H9 (cell line): ENCODE measurements around the gene SEC23IP. TPM values are rescaled to one million over a fixed set of nuclear protein-coding genes. Genes with fewer than 3 reads are reported as not detected.

ENCODE experiments used
- DNase-seq: peaks from one replicate; pipeline ENCODE4 v3.0.0-alpha.2; 2017
- H2AFZ ChIP-seq: one replicate; pipeline ENCODE4 v1.6.1; 2013; ENCODE audit warnings: mild to moderate bottlenecking, low read length, control low read depth, moderate library complexity
- H2AK5ac ChIP-seq: 2 replicates; pipeline ENCODE4 v1.6.1; 2013; ENCODE audit warnings: low read length, control low read depth, mixed read lengths; ENCODE audit not compliant: insufficient read length
- H2BK120ac ChIP-seq: one replicate; pipeline ENCODE4 v1.6.1; 2013; ENCODE audit warnings: low read depth, mild to moderate bottlenecking, low read length, control low read depth, inconsistent platforms; ENCODE audit not compliant: poor library complexity, severe bottlenecking
- H2BK12ac ChIP-seq: 2 replicates; pipeline ENCODE4 v1.6.1; 2013; ENCODE audit warnings: low read length, control low read depth, mixed read lengths, low read depth; ENCODE audit not compliant: insufficient read length
- H2BK15ac ChIP-seq: 2 replicates; pipeline ENCODE4 v1.6.1; 2013; ENCODE audit warnings: low read depth, low read length, control low read depth
- H2BK20ac ChIP-seq: one replicate; pipeline ENCODE4 v1.6.1; 2013; ENCODE audit warnings: low read depth, mild to moderate bottlenecking, low read length, control low read depth, inconsistent platforms; ENCODE audit not compliant: poor library complexity, severe bottlenecking
- H2BK5ac ChIP-seq: 2 replicates; pipeline ENCODE4 v1.6.1; 2013; ENCODE audit warnings: low read length, control low read depth, mixed read lengths; ENCODE audit not compliant: insufficient read length
- H3K14ac ChIP-seq: 2 replicates; pipeline ENCODE4 v1.6.1; 2013; ENCODE audit warnings: low read length, control low read depth; ENCODE audit not compliant: insufficient read depth
- H3K18ac ChIP-seq: 2 replicates; pipeline ENCODE4 v1.6.1; 2013; ENCODE audit warnings: low read depth, mild to moderate bottlenecking, mixed read lengths, low read length, control low read depth; ENCODE audit not compliant: insufficient read length
- H3K23ac ChIP-seq: 2 replicates; pipeline ENCODE4 v1.6.1; 2013; ENCODE audit warnings: low read length, control low read depth, mixed read lengths, low read depth; ENCODE audit not compliant: insufficient read length
- H3K23me2 ChIP-seq: 2 replicates; pipeline ENCODE4 v1.6.1; 2013; ENCODE audit warnings: low read depth, mild to moderate bottlenecking, mixed read lengths, low read length, control low read depth; ENCODE audit not compliant: insufficient read length, poor library complexity, severe bottlenecking
- H3K27ac ChIP-seq: 2 replicates; pipeline ENCODE4 v1.5.1; 2013; ENCODE audit warnings: low read length, control low read depth, mixed read lengths, low read depth; ENCODE audit not compliant: insufficient read length
- H3K27me3 ChIP-seq: 2 replicates; pipeline ENCODE4 v1.6.1; 2013; ENCODE audit warnings: low read length, control low read depth, inconsistent platforms; ENCODE audit not compliant: insufficient read depth
- H3K4ac ChIP-seq: 2 replicates; pipeline ENCODE4 v1.6.1; 2013; ENCODE audit warnings: low read depth, mild to moderate bottlenecking, control low read depth, inconsistent platforms, low read length, moderate library complexity
- H3K4me1 ChIP-seq: 2 replicates; pipeline ENCODE4 v1.6.1; 2013; ENCODE audit warnings: low read length, control low read depth, inconsistent platforms; ENCODE audit not compliant: insufficient read depth
- H3K4me2 ChIP-seq: 2 replicates; pipeline ENCODE4 v1.6.1; 2013; ENCODE audit warnings: low read length, control low read depth, mixed read lengths; ENCODE audit not compliant: insufficient read length, insufficient read depth
- H3K56ac ChIP-seq: 2 replicates; pipeline ENCODE4 v1.6.1; 2013; ENCODE audit warnings: low read depth, mild to moderate bottlenecking, mixed read lengths, low read length, control low read depth; ENCODE audit not compliant: insufficient read length
- H3K79me1 ChIP-seq: 2 replicates; pipeline ENCODE4 v1.6.1; 2013; ENCODE audit warnings: low read depth, mild to moderate bottlenecking, moderate library complexity, low read length, control low read depth, inconsistent platforms; ENCODE audit not compliant: insufficient read depth, poor library complexity, severe bottlenecking
- H3K79me2 ChIP-seq: 2 replicates; pipeline ENCODE4 v1.6.1; 2013; ENCODE audit warnings: low read length, control low read depth, inconsistent platforms; ENCODE audit not compliant: insufficient read depth
- H3K9ac ChIP-seq: 2 replicates; pipeline ENCODE4 v1.6.1; 2013; ENCODE audit warnings: low read length, control low read depth, mixed read lengths; ENCODE audit not compliant: insufficient read length; ENCODE audit errors: extremely low read depth
- H3K9me3 ChIP-seq: one replicate; pipeline ENCODE4 v1.6.1; 2013; ENCODE audit warnings: low read depth, low read length, inconsistent platforms; ENCODE audit not compliant: control insufficient read depth
- H3T11ph ChIP-seq: one replicate; pipeline ENCODE4 v1.6.1; 2013; ENCODE audit warnings: mild to moderate bottlenecking, low read length, control low read depth, inconsistent platforms
- H4K20me1 ChIP-seq: one replicate; pipeline ENCODE4 v1.6.1; 2013; ENCODE audit not compliant: control insufficient read depth, insufficient read length, insufficient read depth
- H4K5ac ChIP-seq: 2 replicates; pipeline ENCODE4 v1.6.1; 2013; ENCODE audit warnings: low read depth, mild to moderate bottlenecking, mixed read lengths, low read length, control low read depth; ENCODE audit not compliant: insufficient read length
- H4K8ac ChIP-seq: replicated peaks from 2 replicates; pipeline ENCODE4 v1.6.1; 2013; ENCODE audit warnings: low read length, control low read depth, mixed read lengths, low read depth; ENCODE audit not compliant: insufficient read length
- H4K91ac ChIP-seq: 2 replicates; pipeline ENCODE4 v1.6.1; 2013; ENCODE audit warnings: low read depth, mild to moderate bottlenecking, moderate library complexity, mixed read lengths, low read length, control low read depth; ENCODE audit not compliant: insufficient read length
- H3K27ac Mint-ChIP-seq, 3 experiments: 2 replicates in 2 of 3; 3 replicates in 1 of 3; pipeline ENCODE4 v1.8.0; 2020 to 2021; ENCODE audit warnings: mixed read lengths in 3 of 3, mild to moderate bottlenecking in 1 of 3, moderate library complexity in 1 of 3
- H3K27me3 Mint-ChIP-seq: 2 replicates; pipeline ENCODE4 v1.8.0; 2021; ENCODE audit warnings: low read depth, mild to moderate bottlenecking, moderate library complexity, mixed read lengths
- H3K36me3 Mint-ChIP-seq, 3 experiments: 2 replicates in 2 of 3; 3 replicates in 1 of 3; pipeline ENCODE4 v1.8.0; 2020 to 2021; ENCODE audit warnings: low read depth in 3 of 3, mixed read lengths in 3 of 3; ENCODE audit not compliant: insufficient read depth in 1 of 3
- H3K4me1 Mint-ChIP-seq, 2 experiments: 2 replicates each; pipeline ENCODE4 v1.8.0; 2020; ENCODE audit warnings: mixed read lengths in 2 of 2
- H3K4me3 Mint-ChIP-seq, 2 experiments: 2 replicates in 1 of 2; 3 replicates in 1 of 2; pipeline ENCODE4 v1.8.0; 2020 to 2021; ENCODE audit warnings: mild to moderate bottlenecking in 2 of 2, mixed read lengths in 2 of 2, moderate library complexity in 1 of 2
- H3K9me3 Mint-ChIP-seq, 2 experiments: 2 replicates in 1 of 2; 3 replicates in 1 of 2; pipeline ENCODE4 v1.8.0; 2020; ENCODE audit warnings: mild to moderate bottlenecking in 2 of 2, mixed read lengths in 2 of 2, moderate library complexity in 1 of 2
- CTCF ChIP-seq: fragments of 200-600 bp; sonication (generic); conservative IDR thresholded peaks from 3 replicates; pipeline ENCODE4 v1.8.0; 2021; ENCODE audit warnings: antibody characterized with exemption, mild to moderate bottlenecking
- WGBS: extraction: QIAGEN DNeasy Blood & Tissue Kit; methylation state at CpG from one replicate; pipeline ENCODE4 v1.1.7; 2013; ENCODE audit warnings: missing lambda C conversion rate, low lambda C conversion rate, mixed read lengths; ENCODE audit not compliant: insufficient read length; ENCODE audit errors: extremely low coverage; 5-methylcytosine and 5-hydroxymethylcytosine counted together
- total RNA-seq: library from RNA; stranded (reverse); gene quantifications from 2 replicates; pipeline ENCODE4 v1.2.1, GENCODE V29; 2021

Gene SEC23IP
- total RNA-seq, 1 experiment from 2014 or later, result 93.0 TPM

DNA sequence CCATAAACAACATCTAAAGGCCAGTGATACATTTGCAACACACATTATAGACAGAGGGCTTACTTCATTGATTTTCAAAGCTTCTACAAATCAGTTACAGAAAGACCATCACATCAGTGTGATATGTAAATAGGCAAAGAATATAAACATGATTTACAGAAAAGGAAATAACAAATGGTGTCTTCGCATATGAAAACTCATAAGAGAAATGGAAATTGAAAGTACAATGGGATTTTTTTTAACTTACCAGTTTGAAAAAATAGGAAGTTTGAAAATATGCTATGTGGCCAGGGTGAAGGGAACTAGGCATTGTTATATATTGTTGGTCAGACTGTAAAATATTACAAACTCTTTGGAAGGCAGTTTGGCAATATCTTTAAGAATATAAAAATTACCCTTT, 27.3 kb downstream of the SEC23IP start:
- Histone ChIP-seq H3K9me3 (no peaks in the 10 kb centered on the region), H2BK120ac (no peak overlapping the region), H3K23ac (no peak overlapping the region), H4K91ac (no peak overlapping the region), H3K4me1 (no peaks in the 10 kb centered on the region), H4K8ac (no peak overlapping the region), H4K20me1 (no peaks in the 10 kb centered on the region), H2BK5ac (no peak overlapping the region), H2BK15ac (no peak overlapping the region), H3K79me1 (no peaks in the 10 kb centered on the region), H3K14ac (no peak overlapping the region), H3K56ac (no peak overlapping the region), H2BK12ac (no peak overlapping the region), H3K9ac (no peak overlapping the region), H3T11ph (no peak overlapping the region), H3K23me2 (no peaks in the 10 kb centered on the region), H2AK5ac (no peak overlapping the region), H3K79me2 (no peaks in the 10 kb centered on the region), H3K27ac (no peak overlapping the region), H4K5ac (no peak overlapping the region), H3K18ac (no peak overlapping the region), H2AFZ (no peak overlapping the region), H2BK20ac (no peak overlapping the region), H3K4ac (no peak overlapping the region), H3K4me2 (no peak overlapping the region), H3K27me3 (no peaks in the 10 kb centered on the region)
- H3K27ac Mint-ChIP-seq, result no peak overlapping the region
- peaks cover 13 to 87% (median 71%) of the 10 kb centered on the region in 3 experiments; a peak in 6 of 7 replicates for H3K36me3 Mint-ChIP-seq
- no peak overlapping the region for H3K4me3 Mint-ChIP-seq
- no peaks in the 10 kb centered on the region for H3K4me1 Mint-ChIP-seq
- no peaks in the 10 kb centered on the region for H3K27me3 Mint-ChIP-seq
- WGBS, result no CpG with 5 or more reads among the region's 1 CpG
- no peak for TF ChIP-seq CTCF
- DNase-seq, result no peak
- no peaks in the 10 kb centered on the region for H3K9me3 Mint-ChIP-seq
